ENCODE data around the gene SLC66A2.

DNA sequence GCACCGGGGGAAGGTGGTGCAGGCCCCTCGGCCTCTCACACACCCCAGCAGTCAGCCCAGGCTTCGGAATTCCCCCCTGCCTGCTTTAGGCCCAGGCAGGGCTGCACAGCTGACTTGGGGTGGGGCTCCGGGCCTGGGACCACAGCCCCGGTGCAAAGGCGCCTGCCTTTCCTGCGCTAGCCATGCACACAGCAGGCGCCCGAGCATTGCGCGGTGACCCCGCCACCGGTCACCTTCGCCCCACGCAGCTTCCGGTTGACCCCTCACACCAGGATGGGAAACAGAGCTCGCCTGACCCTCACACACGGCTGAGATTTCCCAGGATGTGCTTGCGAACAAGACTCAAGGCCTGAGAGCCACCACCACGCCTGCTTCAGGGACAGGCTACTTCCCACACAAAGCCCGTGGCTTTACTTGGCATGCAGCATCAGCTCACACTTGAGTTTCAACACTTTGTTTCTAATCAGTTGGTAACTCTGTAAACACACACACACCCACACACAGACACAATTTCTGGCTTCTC is 46.0 kb downstream of the SLC66A2 start:
- TF ChIP-seq ISL1 (CRISPR knock-in tag; IDR thresholded peaks at IDR 0.05) (no peak), TOX (CRISPR knock-in tag; IDR thresholded peaks at IDR 0.05; ENCODE audit: borderline replicate concordance) (no peak), BACH2 (CRISPR knock-in tag; IDR thresholded peaks at IDR 0.05; ENCODE audit: borderline replicate concordance) (no peak), ZC3H10 (CRISPR knock-in tag; IDR thresholded peaks at IDR 0.05) (no peak), ZFP3 (CRISPR knock-in tag; IDR thresholded peaks at IDR 0.05) (no peak), ESRRG (CRISPR knock-in tag; IDR thresholded peaks at IDR 0.05) (no peak), RARB (CRISPR knock-in tag; IDR thresholded peaks at IDR 0.05) (no peak), OSR1 (CRISPR knock-in tag; IDR thresholded peaks at IDR 0.05) (no peak), PPARA (CRISPR knock-in tag; IDR thresholded peaks at IDR 0.05; ENCODE audit: borderline replicate concordance) (no peak), ARNTL (CRISPR knock-in tag; IDR thresholded peaks at IDR 0.05; ENCODE audit: borderline replicate concordance, low read depth) (no peak)
- TF ChIP-seq, protein P1, sequence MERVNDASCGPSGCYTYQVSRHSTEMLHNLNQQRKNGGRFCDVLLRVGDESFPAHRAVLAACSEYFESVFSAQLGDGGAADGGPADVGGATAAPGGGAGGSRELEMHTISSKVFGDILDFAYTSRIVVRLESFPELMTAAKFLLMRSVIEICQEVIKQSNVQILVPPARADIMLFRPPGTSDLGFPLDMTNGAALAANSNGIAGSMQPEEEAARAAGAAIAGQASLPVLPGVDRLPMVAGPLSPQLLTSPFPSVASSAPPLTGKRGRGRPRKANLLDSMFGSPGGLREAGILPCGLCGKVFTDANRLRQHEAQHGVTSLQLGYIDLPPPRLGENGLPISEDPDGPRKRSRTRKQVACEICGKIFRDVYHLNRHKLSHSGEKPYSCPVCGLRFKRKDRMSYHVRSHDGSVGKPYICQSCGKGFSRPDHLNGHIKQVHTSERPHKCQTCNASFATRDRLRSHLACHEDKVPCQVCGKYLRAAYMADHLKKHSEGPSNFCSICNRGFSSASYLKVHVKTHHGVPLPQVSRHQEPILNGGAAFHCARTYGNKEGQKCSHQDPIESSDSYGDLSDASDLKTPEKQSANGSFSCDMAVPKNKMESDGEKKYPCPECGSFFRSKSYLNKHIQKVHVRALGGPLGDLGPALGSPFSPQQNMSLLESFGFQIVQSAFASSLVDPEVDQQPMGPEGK (CRISPR knock-in tag; IDR thresholded peaks at IDR 0.05; ENCODE audit: borderline replicate concordance): no peak
- TF ChIP-seq, protein P2, sequence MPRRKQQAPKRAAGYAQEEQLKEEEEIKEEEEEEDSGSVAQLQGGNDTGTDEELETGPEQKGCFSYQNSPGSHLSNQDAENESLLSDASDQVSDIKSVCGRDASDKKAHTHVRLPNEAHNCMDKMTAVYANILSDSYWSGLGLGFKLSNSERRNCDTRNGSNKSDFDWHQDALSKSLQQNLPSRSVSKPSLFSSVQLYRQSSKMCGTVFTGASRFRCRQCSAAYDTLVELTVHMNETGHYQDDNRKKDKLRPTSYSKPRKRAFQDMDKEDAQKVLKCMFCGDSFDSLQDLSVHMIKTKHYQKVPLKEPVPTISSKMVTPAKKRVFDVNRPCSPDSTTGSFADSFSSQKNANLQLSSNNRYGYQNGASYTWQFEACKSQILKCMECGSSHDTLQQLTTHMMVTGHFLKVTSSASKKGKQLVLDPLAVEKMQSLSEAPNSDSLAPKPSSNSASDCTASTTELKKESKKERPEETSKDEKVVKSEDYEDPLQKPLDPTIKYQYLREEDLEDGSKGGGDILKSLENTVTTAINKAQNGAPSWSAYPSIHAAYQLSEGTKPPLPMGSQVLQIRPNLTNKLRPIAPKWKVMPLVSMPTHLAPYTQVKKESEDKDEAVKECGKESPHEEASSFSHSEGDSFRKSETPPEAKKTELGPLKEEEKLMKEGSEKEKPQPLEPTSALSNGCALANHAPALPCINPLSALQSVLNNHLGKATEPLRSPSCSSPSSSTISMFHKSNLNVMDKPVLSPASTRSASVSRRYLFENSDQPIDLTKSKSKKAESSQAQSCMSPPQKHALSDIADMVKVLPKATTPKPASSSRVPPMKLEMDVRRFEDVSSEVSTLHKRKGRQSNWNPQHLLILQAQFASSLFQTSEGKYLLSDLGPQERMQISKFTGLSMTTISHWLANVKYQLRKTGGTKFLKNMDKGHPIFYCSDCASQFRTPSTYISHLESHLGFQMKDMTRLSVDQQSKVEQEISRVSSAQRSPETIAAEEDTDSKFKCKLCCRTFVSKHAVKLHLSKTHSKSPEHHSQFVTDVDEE (CRISPR knock-in tag; IDR thresholded peaks at IDR 0.05): no peak
- TF ChIP-seq, protein P3, sequence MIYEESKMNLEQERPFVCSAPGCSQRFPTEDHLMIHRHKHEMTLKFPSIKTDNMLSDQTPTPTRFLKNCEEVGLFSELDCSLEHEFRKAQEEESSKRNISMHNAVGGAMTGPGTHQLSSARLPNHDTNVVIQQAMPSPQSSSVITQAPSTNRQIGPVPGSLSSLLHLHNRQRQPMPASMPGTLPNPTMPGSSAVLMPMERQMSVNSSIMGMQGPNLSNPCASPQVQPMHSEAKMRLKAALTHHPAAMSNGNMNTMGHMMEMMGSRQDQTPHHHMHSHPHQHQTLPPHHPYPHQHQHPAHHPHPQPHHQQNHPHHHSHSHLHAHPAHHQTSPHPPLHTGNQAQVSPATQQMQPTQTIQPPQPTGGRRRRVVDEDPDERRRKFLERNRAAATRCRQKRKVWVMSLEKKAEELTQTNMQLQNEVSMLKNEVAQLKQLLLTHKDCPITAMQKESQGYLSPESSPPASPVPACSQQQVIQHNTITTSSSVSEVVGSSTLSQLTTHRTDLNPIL (CRISPR knock-in tag; IDR thresholded peaks at IDR 0.05; ENCODE audit: low read depth): no peak

Data from SK-N-SH treated with all-trans-retinoic acid at 6 μM for 48 hours (cell line).